Fibroblast of the aortic adventitia (primary cell): ENCODE results near the gene MED12L. TPM values are rescaled to one million over a fixed set of nuclear protein-coding genes. Genes with fewer than 3 reads are reported as not detected.
A peak's percentile ranks its signal among the peaks of the same experiment; 100 is the strongest.

Experiments used
- DNase-seq: peaks from one replicate; pipeline ENCODE4 v3.0.0-alpha.2; 2010; ENCODE audit warnings: low read depth
- H3K4me3 ChIP-seq: 2 replicates; pipeline ENCODE4 v1.5.1; 2011; ENCODE audit warnings: low read depth, mild to moderate bottlenecking, control low read depth, low read length, moderate library complexity
- total RNA-seq: library from RNA; depleted of rRNA; stranded (reverse); fragments of >200 nt; gene quantifications from 2 replicates; pipeline ENCODE4 v1.2.3, GENCODE V29; 2012; ENCODE audit warnings: low replicate concordance
- TF ChIP-seq, protein P1 (sequence below): IDR thresholded peaks from 2 replicates; pipeline ENCODE4 v1.5.1; 2011; ENCODE audit warnings: mild to moderate bottlenecking, low read length, control low read depth, inconsistent platforms; ENCODE audit not compliant: insufficient read depth

MED12L gene
- total RNA-seq, 1 donor: 0.72 TPM

DNA sequence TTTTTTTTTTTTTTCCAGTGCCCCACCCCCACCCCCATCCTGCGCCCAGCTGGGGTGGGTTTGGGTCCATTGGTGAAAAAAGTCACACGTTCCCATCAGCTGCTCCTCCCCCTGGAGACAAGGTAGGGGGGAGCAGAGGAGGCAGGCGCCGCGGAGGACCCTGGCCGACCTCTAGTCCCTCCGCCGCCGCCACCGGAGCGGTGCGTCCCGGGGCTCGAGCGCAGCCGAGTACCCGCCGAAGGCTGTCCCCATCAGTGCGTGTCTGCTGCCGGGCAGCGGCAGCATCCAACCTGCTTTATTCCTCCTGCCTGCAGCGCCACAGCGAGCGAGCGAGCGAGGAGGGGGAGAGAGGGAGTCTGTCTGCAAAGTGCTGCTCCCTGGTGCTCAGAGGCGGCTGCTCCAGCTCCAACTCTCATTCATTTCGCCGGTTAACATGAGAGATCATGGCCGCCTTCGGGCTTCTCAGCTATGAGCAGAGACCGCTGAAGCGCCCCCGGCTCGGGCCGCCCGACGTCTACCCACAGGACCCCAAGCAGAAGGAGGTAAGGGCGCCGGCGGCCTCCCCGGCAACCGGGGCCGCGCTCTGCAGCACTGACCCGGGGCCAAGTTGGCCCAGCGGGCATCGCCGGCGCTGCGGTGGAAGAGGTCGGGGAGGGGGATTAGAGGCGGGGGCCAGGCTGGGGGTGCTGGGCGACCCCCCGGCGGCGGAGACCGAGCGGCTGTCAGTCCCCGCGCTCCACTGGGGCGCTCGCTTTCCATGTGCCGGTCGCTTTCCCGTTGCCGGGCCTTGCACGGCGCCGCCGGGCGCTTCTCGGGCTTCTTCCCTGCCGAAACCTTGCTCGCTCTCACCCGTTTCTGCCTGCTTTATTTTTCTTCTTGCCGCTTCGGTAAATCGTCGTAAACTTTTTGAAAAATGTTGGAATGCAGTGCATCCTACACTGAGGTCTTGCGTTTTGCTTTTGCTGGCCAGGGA, 1.3 kb downstream of the MED12L start:
- TF ChIP-seq, protein P1, sequence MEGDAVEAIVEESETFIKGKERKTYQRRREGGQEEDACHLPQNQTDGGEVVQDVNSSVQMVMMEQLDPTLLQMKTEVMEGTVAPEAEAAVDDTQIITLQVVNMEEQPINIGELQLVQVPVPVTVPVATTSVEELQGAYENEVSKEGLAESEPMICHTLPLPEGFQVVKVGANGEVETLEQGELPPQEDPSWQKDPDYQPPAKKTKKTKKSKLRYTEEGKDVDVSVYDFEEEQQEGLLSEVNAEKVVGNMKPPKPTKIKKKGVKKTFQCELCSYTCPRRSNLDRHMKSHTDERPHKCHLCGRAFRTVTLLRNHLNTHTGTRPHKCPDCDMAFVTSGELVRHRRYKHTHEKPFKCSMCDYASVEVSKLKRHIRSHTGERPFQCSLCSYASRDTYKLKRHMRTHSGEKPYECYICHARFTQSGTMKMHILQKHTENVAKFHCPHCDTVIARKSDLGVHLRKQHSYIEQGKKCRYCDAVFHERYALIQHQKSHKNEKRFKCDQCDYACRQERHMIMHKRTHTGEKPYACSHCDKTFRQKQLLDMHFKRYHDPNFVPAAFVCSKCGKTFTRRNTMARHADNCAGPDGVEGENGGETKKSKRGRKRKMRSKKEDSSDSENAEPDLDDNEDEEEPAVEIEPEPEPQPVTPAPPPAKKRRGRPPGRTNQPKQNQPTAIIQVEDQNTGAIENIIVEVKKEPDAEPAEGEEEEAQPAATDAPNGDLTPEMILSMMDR: peak; percentile 73

DNA sequence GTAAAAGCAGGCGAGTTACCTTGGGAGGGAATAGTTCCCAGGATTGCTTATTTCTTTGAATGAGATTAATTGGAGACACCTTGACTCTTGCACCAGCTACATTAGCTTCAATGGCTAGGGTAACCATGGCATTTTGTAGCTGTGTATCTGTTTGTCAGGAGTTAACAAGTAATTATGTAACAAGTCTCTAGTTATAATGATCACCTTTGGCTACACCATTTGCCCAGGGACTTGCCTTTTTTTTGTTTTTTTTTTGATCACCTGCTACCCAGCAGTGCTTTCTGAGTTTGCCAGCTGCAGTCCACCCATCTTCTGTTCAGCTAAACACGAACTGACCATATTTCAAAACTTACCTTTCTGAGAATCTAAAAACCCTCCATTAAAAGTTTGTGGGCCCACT, 2.2 kb downstream of the MED12L start:
- no peak for DNase-seq
- TF ChIP-seq, protein P1: no peak
- no peak overlapping the region for H3K4me3 ChIP-seq

More for the DNA sequence above, 1.3 kb downstream of the MED12L start:
- peak overlapping the region; percentile 63 for H3K4me3 ChIP-seq
- DNase-seq: peak; percentile 78

DNA sequence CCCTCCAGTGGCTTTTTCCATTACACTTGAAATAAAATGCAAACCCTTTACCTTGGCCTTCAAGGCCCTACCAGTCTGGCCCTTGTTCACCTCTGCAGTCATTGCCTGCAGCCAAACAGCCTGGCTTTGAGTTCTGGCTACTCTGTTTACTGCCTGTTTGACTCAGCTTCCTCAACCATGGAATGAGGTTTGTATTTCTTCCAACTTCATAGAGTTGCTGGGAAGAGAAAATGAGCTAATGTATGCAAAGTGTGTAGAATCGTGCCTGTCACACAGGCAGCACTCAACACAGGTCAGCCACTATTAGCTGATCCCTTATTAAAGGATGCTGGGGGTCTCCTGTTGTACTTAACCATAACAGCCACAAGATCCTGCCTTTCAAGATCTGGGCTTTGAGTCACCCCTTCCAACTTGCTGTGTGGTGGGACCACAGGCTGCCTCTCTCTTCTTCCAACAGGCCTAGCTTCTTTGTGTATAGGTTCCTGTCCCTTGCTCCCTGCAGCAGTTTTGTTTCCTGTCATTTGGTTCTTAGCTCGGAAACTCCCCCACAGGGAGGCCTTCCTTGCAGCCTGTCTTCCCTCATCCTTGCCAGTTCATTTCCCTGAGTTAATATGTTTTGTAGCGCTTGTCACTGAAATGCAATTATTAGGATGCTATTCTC, 6.4 kb downstream of the MED12L start:
- H3K4me3 ChIP-seq: no peak overlapping the region
- TF ChIP-seq, protein P1: no peak
- peak; percentile 4 for DNase-seq

DNA sequence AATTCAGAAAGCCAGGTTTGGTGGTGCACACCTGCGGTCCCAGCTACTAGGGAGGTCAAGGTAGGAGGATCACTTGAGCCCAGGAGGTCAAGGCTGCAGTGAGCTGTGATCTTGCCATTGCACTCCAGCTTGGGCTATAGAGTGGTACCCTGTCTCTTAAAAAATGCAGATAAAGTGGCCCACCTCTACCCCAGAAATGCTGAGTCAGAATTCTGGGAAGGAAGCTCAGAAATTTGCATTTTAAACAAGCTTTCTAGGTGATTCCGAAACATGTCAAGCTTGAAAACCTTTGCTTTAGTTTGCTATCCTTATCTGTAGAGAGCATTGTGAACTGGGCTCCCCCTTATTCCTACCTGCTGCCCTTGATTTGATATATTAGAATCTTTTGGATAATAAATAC, 7.7 kb downstream of the MED12L start:
- H3K4me3 ChIP-seq: no peak overlapping the region
- no peak for DNase-seq
- TF ChIP-seq, protein P1: no peak

DNA sequence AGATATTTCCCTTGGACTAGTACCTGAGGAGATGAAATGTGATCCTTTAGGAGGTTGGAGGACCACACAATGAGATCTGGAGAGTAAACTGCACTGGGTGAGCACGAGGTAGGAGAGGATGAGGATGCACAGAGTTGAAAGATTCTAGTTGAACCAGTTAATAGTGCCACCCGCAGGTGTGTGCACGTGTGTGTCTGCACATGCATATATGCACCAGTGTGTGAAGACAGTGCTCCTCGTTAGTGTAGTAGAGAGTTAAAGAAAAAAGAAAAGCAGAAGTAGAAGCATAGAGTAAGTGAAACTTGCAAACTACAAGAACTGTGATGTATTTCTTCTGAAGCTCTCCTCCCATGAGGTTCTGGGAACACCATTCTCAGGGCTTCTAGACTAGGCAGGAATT, 8.4 kb downstream of the MED12L start:
- no peak for DNase-seq
- no peak overlapping the region for H3K4me3 ChIP-seq
- TF ChIP-seq, protein P1: no peak

DNA sequence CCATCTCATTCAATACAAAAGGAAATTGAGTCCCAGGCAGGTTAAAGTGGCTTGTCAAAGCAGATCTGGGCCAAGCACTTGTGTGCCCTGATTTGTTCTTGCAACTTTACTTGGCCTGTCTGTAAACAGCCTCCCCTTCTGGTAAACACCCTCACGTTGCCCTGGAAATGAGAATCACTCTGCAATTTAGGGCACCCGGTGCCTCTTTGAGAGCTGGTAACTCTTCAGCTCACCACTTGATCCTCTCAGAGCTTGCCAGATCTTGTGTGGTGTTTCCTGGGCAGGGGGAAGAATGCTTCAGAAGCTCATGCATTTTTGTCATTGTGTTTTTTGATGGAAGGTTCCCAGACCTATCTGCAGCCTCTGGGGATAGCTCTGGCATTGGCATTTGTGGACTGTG, 11.3 kb downstream of the MED12L start:
- no peak overlapping the region for H3K4me3 ChIP-seq
- DNase-seq: no peak
- TF ChIP-seq, protein P1: no peak
